ENCODE data around the gene OSCP1.
A peak's percentile ranks its signal among the peaks of the same experiment; 100 is the strongest.

OSCP1 gene

DNA sequence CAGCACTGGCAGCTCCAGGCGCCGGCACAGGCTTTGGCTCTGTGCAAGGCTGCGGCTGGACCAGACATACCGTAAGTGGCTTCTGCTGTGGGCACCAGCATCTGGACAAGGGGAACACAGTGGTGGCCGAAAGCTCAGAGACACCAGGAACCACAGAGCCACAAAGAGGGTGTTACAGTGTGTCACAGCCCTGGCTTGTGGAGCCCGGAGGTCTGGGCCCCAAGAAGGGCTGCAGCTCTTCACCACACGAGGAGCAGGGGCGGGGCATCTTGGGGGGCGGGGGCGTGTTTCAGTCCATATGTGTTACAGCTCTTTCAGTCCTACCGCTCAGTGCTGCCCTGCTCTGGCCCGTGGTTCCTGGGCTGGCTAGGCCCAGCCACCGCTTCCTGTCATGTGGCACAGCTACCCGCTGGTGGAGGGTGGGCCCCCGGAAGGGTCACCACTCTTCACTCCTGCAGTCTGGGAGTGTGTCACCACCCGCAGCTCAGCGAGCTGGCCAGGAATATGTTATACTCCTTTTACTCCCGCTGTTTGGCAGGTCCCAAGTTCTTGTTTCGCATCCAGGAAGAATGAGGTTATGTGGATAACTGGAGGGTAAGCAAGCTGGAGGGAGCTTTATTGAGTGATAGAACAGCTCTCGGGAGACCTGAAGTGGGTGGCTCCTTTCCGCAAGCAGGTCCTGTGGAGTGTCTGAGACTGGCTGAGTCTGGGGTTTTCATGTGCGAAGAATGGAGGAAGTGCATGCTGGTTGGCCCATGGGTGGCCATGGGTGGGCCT lies 49.2 kb downstream of the OSCP1 start:
- DNase-seq: peak; percentile 63

GRCh38 chr1:36400514-36400824 lies 49.8 kb downstream of the OSCP1 start:
- DNase-seq: no peak

DNA sequence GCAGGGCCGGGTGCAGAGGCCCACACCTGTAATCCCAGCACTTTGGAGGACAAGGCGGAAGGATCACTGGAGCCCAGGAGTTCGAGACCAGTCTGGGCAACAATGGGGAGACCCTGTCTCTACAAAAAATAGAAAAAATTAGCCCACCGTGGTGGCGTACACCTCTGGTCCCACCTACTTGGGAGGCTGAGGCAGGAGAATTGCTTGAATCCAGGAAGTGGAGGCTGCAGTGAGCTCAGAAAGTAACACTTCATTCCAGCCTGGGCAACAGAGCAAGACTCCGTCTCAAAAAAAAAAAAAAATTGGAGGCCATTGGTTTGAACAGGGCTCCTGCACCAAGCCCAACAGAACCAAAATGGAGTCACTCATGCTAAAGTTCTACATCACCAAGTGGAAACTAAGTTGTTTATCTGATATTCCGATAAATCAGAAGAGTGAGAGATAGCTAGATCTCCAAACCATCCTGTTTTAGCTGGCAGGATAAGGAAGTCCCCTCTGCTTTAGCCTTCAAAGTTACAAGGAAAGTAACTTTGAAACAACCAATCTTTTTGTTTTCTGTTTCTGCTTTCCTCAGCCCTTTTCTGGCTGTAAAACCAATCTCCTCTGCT lies 51.8 kb downstream of the OSCP1 start:
- no peak for DNase-seq

DNA sequence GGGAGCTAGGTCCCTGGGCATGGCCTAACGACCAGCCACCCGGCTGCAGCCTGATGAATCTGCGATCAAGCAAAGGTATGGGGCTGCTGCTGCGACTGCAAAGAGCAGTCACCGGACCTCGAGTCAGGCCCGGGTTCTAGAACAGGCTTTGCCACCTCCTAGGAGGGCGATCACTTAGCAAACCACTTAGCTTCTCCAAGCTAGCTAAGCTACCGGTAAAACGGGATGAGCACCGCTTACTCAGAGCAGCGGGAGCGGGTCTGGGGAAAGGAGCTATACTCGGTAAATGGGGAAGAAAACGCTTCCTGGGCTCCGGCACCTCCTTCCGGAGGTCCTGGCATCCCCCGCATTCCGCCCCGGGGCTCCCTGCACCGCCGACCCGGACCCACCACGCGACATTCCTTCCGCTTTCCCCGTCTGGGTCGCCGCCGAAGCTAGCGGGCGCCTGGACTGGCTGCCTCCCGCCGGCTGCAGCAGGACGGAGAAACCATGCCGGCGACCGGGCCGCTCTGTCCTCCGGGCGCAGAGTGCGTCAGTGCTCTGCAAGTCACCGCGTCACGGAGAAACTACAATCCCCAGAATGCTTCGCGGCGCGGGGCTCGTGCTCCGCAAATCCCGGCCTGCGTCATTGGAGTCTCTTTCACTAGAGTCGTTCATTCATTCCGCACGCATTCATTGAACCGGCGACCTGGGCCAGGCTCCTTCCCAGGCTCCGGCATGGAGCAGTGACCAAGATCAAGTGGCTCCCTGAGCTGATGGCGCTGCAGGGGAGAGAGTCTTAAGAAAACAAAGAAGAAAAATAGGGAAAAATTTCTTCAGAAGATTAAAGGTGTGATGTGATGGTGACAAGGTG lies 52.6 kb downstream of the OSCP1 start, which contains the start of gene LSM10:
TSS of gene LSM10 (minus strand) at position 531 of the 853 bp plus-strand sequence. CDS start 3,779 bp downstream, outside the sequence.
- DNase-seq: peak; percentile 84

DNA sequence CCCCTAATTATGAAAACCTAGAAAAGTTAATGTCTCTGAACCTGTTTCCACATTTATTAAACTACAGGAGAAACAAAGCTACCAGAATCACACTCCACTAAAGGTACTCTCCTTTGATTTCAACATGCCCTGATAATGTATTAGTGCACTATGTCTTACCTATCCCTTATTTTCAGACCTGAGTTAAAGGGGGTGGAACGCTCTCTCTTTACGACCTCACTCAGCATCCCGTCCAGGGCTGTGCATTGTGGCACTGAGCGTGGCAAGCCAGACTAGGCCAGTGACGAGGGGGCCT lies 53.2 kb downstream of the OSCP1 start:
- no peak for DNase-seq

DNA sequence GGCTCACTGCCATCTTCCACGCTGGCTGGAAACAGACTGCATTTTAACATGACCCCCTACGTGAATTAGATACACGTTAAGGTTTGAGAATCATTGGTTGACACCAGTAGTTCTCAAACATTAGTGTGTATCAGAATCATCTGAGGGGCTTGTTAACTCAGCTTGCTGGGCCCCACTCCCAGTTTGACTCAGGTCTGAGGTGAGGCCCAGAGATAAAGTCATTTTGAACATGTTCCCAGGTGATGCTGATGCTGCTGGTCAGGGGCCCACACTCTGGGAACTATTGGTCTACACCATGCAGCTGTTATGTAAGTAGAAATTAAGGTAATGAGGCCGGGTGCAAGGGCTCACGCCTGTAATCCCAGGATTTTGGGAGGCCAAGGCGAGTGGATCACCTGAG lies 53.9 kb downstream of the OSCP1 start:
- no peak for DNase-seq

DNA sequence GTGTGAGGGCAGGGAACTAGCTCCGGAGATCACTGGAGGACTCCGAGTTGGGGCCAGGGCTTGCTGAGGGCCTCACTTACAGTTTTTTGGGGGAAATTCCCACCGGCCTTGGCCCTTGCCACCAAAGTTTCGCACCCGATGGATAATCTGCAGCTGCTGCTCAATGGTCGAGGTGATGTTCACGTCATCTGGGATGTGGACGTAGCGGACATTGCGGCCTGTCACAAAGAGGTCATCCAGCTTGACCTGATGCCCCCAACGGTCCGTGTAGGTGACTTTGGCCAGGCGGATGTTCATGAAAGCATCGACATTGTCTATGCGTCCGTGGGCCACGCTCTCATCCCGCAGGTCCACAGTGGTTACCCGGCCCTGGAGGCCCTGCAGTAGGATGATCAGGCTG lies 56.6 kb downstream of the OSCP1 start:
- no peak for DNase-seq

DNA sequence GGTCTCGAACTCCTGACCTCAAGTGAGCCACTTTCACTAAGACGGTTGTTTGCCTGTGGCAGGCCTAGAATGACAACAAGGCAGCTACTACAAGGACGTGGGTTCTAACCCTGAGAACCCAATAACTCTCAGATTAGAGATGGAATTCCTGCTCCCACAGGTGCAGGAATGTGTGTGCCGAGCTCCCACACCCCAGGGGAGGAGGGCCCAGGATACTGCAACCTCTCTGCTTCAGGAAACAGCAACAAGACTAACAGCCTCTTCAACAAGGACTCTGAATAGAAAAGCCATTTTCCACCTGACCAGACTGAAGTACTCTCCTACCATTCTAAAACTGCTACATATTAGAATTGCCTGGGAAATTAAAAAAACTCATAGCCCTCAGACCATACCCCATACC lies 57.4 kb downstream of the OSCP1 start:
- DNase-seq: no peak

GRCh38 chr1:36391271-36391670 lies 59.0 kb downstream of the OSCP1 start:
- no peak for DNase-seq

DNA sequence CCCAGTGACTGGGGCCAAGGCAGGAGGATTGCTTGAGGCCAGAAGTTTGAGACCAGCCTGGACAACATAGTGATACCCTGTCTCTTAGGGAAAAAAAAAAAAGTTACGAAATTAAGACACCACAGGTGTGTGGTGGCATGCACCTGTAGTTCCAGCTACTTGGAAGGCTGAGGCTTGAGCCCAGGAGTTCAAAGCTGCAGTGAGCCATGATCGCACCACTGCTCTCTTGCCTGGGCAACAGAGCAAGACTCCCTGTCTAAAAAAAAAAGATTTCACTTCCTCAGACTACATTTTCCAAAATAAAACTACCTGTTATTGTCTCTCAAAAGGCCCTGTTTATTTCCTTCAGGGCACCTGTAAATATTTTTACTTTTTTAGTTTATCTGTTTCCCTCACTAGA lies 59.8 kb downstream of the OSCP1 start:
- no peak for DNase-seq

GRCh38 chr1:36389999-36390398 lies 60.3 kb downstream of the OSCP1 start:
- DNase-seq: no peak

- no peak for DNase-seq
These were observed 61.0 kb downstream of the OSCP1 start for GRCh38 chr1:36389261-36389660.

DNA sequence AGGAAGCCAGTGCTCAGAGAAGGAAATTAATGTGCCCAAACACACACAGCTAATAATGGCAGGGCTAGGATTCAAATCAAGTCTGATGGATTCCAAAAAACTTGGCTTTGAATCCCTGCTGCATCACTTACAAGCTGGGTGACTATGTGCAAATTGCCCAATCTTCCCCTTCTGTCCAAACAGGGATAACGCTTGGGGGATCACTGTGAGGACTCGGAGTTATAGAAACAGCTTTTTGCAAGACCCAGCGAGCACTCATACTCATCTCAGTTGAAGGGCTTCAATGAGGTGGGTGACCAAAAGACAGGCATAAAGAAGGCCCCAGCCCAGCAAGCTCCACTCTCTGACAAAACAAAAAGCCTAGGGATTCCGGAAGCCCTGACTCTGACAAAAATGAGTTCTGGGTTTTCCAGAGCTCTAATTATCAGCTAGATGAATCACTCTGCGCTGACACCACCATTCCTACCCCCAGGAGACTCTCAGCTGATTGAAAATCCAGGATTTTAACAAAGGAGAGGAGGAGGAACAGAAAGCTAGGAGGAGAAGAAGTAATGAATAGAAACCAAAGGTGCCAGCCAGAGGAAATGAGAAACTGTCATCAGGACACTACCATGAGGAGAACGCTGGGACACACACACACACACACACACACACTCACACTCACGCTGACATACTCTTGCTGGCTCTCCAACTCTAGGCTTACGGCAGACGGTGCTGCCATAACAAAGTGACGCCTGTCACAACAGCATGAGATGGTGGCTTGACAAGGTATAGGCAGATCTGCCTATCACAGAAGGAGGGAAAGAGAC lies 62.9 kb downstream of the OSCP1 start:
- DNase-seq: peak; percentile 51

GRCh38 chr1:36386265-36387140 lies 63.7 kb downstream of the OSCP1 start:
- DNase-seq: peak; percentile 87

DNA sequence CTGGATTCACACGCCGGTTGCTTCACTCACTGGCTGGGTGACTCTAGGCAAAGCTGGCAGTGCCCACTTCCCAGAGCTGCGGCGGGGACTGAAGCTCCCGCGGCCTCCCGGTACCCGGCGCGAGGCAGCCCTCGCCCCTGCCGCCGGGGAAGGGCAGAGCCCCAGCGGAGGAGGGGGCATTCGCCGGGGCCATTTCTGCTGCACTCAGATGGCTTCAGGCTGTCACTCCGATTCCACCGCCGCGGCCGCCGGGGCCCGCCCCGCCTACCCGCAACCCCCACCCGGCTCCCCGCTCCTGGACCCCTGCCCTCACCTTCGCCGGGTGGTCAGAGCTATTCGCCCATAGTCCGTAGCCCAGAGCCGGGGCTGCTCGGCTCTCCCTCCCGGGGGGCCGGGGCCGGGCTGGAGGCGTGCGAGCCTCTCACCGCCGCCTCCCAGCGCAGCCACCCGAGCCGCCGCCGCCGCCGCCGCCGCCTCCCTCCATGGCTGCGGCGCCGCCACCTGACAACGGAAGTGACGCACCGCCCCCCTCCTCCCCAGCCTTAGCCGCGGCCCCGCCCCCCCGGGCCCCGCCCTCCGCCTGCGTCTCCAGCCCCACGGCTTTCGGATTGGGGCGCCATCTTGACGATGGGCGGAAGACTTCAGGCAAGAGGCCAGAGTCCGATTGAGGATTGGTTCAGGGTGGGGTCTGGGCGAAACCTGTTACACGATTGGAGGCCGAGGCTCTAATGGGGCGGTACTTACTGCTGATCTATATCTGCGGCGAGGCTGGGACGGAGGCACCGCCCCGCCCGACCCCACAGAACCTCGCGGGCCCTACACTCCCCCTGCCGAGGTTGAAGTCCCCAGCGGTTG lies 64.6 kb downstream of the OSCP1 start, which contains the start of gene STK40:
TSS of gene STK40 (minus strand) at position 515 of the 855 bp plus-strand sequence. CDS start 24,592 bp downstream, outside the sequence.
- peak; percentile 93 for DNase-seq

DNA sequence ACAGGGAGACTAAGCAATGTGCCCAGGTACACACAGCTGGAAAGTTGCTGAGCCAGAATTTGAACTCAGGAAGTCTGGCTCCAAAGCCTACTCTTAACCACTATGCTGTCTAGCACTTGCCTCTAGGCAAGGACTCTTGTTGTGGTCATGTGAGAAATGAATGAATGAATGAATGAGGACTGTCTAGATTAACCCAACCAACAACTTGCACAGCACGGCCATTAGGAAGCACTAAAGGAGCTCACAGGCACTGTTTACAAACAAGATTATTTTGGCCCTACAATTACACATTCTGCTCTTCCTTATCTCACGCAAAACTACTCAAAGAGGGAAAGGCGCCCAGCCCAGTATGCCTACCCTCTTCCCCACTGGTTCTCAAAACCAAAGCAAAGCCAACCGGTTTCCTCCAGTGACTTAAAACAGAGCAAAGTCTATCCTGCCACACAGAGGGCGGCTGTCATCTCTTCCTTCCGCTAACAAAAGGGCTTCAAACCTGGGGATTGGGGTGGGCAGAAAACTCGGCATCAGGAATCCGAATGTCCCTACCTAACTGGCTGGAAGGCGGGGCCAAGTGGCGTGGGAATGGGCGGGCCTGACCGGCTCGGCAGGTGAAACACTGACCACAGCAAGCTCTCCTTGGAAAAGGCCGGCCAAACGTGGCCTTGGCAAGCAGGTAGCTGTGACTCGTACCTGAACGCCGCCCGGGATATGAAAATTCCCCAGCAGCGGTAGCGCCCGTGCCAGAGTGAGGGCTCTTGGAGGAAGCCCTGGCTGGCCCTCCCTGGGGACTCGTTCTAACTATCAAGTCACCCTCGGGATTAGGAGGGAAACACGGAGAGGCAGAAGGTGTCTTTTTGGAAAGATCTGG lies 65.5 kb downstream of the OSCP1 start:
- DNase-seq: no peak

- DNase-seq: no peak
These were observed 67.0 kb downstream of the OSCP1 start for GRCh38 chr1:36383240-36383639.

DNA sequence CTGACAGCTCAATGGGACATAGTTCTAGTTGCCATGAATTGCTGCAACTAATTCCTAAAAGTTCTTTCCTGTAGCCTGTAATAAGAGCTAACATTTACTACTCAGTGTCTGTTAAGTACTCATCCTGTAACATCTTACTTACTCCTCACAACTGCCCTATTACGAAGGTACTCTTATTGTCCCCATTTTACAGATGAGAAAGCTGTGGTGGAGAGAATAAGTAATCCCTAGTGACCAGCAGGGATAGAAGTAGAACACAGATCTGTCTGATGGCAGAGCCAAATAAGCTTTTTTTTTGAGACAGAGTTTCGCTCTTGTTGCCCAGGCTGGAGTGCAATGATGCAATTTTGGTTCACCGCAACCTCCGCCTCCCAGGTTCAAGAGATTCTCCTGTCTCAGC lies 67.6 kb downstream of the OSCP1 start:
- DNase-seq: no peak

- DNase-seq: no peak
These were observed 68.0 kb downstream of the OSCP1 start for GRCh38 chr1:36382231-36382630.

- DNase-seq: no peak
These were observed 68.8 kb downstream of the OSCP1 start for GRCh38 chr1:36381405-36381804.

Measured in GOT3 (cell line).